Kidney (tissue), 14 donors: ENCODE measurements around the gene NR3C1. TPM values are rescaled to one million over a fixed set of nuclear protein-coding genes. Genes with fewer than 3 reads are reported as not detected.

Experiments
- DNase-seq, 5 donors: peaks; one replicate each; pipeline ENCODE4 v3.0.0-alpha.2; 2013 to 2020
- FAIRE-seq: peaks from 2 replicates; lab custom pipeline; 2012; peaks lifted over from hg19 to GRCh38; lab: Jason Lieb, UNC
- H3K27ac ChIP-seq, 2 donors: one replicate each; pipeline ENCODE4 v1.7.0; 2013; ENCODE audit warnings: low read depth in 2 of 2, low read length in 2 of 2, inconsistent platforms in 1 of 2
- H3K27me3 ChIP-seq: one replicate; pipeline ENCODE4 v1.7.1; 2013; ENCODE audit warnings: low read length, inconsistent platforms; ENCODE audit not compliant: control insufficient read depth, insufficient read depth
- H3K36me3 ChIP-seq, 3 donors: one replicate each; pipeline versions ENCODE4 v1.7.0 to v1.7.1; 2013; ENCODE audit warnings: low read length in 3 of 3, control low read depth in 1 of 3, inconsistent platforms in 1 of 3; ENCODE audit not compliant: insufficient read depth in 3 of 3, control insufficient read depth in 2 of 3
- H3K4me1 ChIP-seq, 3 donors: one replicate each; pipeline versions ENCODE4 v1.7.0 to v1.7.1; 2013; ENCODE audit warnings: low read length in 3 of 3, inconsistent platforms in 1 of 3, low read depth in 1 of 3; ENCODE audit not compliant: control insufficient read depth in 2 of 3, insufficient read depth in 2 of 3
- H3K4me3 ChIP-seq, 3 donors: one replicate each; pipeline versions ENCODE4 v1.7.0 to v1.8.1; 2013; ENCODE audit warnings: low read length in 3 of 3, control low read depth in 1 of 3, inconsistent platforms in 1 of 3
- H3K9ac ChIP-seq, 3 donors: one replicate each; pipeline versions ENCODE4 v1.7.0 to v1.7.1; 2013; ENCODE audit warnings: low read length in 3 of 3, control low read depth in 1 of 3, inconsistent platforms in 1 of 3
- H3K9me3 ChIP-seq, 3 donors: one replicate each; pipeline versions ENCODE4 v1.7.0 to v1.7.1; 2013; ENCODE audit warnings: low read length in 3 of 3, control low read depth in 1 of 3, inconsistent platforms in 1 of 3; ENCODE audit not compliant: control insufficient read depth in 2 of 3, insufficient read depth in 1 of 3
- intact Hi-C: fragments of 100-400 bp; cut with DNase I; formaldehyde crosslinking; loops from one replicate; pipeline ENCODE4 v1.11.1; 2022
- polyA plus RNA-seq: library from polyadenylated mRNA; stranded (reverse); fragments of 350-450 nt; fragmentation: Illumina TruSeq; extraction: RNeasy Lipid Tissue Mini Kit (QIAGEN cat#74804); gene quantifications from one replicate; pipeline ENCODE4 v1.2.3, GENCODE V29; 2014; ENCODE audit warnings: low read depth, low replicate concordance; ENCODE audit not compliant: insufficient read depth
- total RNA-seq: library from RNA; stranded (reverse); fragmentation: NEBNext Ultra II Directional; extraction: Animal tissue kit (Norgen Biotek cat#: 25700); gene quantifications from one replicate; pipeline ENCODE4 v1.2.1, GENCODE V29; 2021
- TF ChIP-seq, protein P1 (sequence below): IDR thresholded peaks from 3 replicates; pipeline ENCODE4 v1.5.1; 2012; ENCODE audit warnings: mild to moderate bottlenecking, moderate library complexity, borderline replicate concordance; ENCODE audit not compliant: insufficient read depth; ENCODE audit errors: extremely low read depth
- donor health status: control.
- donor health status: control.
- donor health status: control.
- donor health status: control.
- donor health status: control.
- donor health status: DM: yes; HTN: yes; CAD: no.
- donor health status: Normal renal cell carcinoma (clear cell type).

NR3C1 gene
- total and polyA plus RNA-seq, 2 donors from 2014 or later, result 23.4 to 69.0 TPM

GRCh38 chr5:143271431-143271830, 132.1 kb downstream of the NR3C1 start:
- intact Hi-C loops, result no loop called here
- H3K4me3 ChIP-seq, result no peak overlapping the region
- no peak overlapping the region for H3K27ac ChIP-seq
- DNase-seq (no peak), FAIRE-seq (no peak)
- no peaks in the 10 kb centered on the region for H3K9me3 ChIP-seq
- TF ChIP-seq, protein P1, sequence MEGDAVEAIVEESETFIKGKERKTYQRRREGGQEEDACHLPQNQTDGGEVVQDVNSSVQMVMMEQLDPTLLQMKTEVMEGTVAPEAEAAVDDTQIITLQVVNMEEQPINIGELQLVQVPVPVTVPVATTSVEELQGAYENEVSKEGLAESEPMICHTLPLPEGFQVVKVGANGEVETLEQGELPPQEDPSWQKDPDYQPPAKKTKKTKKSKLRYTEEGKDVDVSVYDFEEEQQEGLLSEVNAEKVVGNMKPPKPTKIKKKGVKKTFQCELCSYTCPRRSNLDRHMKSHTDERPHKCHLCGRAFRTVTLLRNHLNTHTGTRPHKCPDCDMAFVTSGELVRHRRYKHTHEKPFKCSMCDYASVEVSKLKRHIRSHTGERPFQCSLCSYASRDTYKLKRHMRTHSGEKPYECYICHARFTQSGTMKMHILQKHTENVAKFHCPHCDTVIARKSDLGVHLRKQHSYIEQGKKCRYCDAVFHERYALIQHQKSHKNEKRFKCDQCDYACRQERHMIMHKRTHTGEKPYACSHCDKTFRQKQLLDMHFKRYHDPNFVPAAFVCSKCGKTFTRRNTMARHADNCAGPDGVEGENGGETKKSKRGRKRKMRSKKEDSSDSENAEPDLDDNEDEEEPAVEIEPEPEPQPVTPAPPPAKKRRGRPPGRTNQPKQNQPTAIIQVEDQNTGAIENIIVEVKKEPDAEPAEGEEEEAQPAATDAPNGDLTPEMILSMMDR, result no peak
- no peaks in the 10 kb centered on the region for H3K27me3 ChIP-seq
- no peaks in the 10 kb centered on the region for H3K36me3 ChIP-seq
- H3K9ac ChIP-seq, result no peak overlapping the region
- H3K4me1 ChIP-seq, result no peaks in the 10 kb centered on the region

- Histone ChIP-seq H3K27me3 (no peaks in the 10 kb centered on the region), H3K27ac (no peak overlapping the region), H3K9ac (no peak overlapping the region), H3K9me3 (no peaks in the 10 kb centered on the region), H3K4me3 (no peak overlapping the region), H3K36me3 (no peaks in the 10 kb centered on the region), H3K4me1 (no peaks in the 10 kb centered on the region)
- FAIRE-seq (no peak), DNase-seq (no peak)
- TF ChIP-seq, protein P1, result no peak
- intact Hi-C loops, result no loop called here
Measured at GRCh38 chr5:143268388-143268787, 135.1 kb downstream of the NR3C1 start.

GRCh38 chr5:143267186-143267585, 136.3 kb downstream of the NR3C1 start:
- no peak for FAIRE-seq

GRCh38 chr5:143265995-143266394, 137.5 kb downstream of the NR3C1 start:
- TF ChIP-seq, protein P1, result no peak
- Histone ChIP-seq H3K4me3 (no peak overlapping the region), H3K27me3 (no peaks in the 10 kb centered on the region), H3K9ac (no peak overlapping the region), H3K27ac (no peak overlapping the region), H3K36me3 (no peaks in the 10 kb centered on the region), H3K9me3 (no peaks in the 10 kb centered on the region), H3K4me1 (no peaks in the 10 kb centered on the region)
- intact Hi-C loops, result no loop called here
- no peak for DNase-seq
- no peak for FAIRE-seq

More at GRCh38 chr5:143267186-143267585, 136.3 kb downstream of the NR3C1 start:
- DNase-seq, result no peak
- Histone ChIP-seq H3K36me3 (no peaks in the 10 kb centered on the region), H3K9me3 (no peaks in the 10 kb centered on the region), H3K27me3 (no peaks in the 10 kb centered on the region), H3K4me1 (no peaks in the 10 kb centered on the region), H3K9ac (no peak overlapping the region), H3K27ac (no peak overlapping the region), H3K4me3 (no peak overlapping the region)
- intact Hi-C loops, result no loop called here
- TF ChIP-seq, protein P1, result no peak
